GM23338 (cell line): ENCODE measurements around the gene GATAD2A. TPM values are rescaled to one million over a fixed set of nuclear protein-coding genes. Genes with fewer than 3 reads are reported as not detected.
"Not testable (repeated sequence)": the region's sequence is repeated elsewhere in the genome, so short reads cannot be mapped to it uniquely, and the experiment has no call there.

Experiments used
- ATAC-seq: fragments of 200-7000 bp; cut with Tn5 transposase; 3 replicates; pipeline ENCODE4 v1.9.1; 2020
- DNase-seq: peaks from one replicate; pipeline ENCODE4 v3.0.0-alpha.2; 2015; ENCODE audit warnings: low spot score
- H2AFZ ChIP-seq: fragments of 200-600 bp; sonication (generic); 2 replicates; pipeline ENCODE4 v1.8.0; 2016; ENCODE audit warnings: antibody characterized with exemption, mild to moderate bottlenecking, moderate library complexity
- H3F3A ChIP-seq: fragments of 200-600 bp; sonication (generic); replicated peaks from 2 replicates; pipeline ENCODE4 v1.8.0; 2017; ENCODE audit warnings: antibody characterized with exemption, mixed run types, low read depth
- H3K27ac ChIP-seq: fragments of 200-600 bp; sonication (generic); 2 replicates; pipeline ENCODE4 v1.6.1; 2016; ENCODE audit warnings: low read depth
- H3K27me3 ChIP-seq: fragments of 200-600 bp; sonication (generic); 2 replicates; pipeline ENCODE4 v1.8.0; 2016; ENCODE audit warnings: mild to moderate bottlenecking, mixed run types, moderate library complexity; ENCODE audit not compliant: insufficient read depth
- H3K36me3 ChIP-seq: fragments of 200-600 bp; sonication (generic); 2 replicates; pipeline ENCODE4 v1.8.0; 2016; ENCODE audit warnings: mild to moderate bottlenecking; ENCODE audit not compliant: insufficient read depth
- H3K4me1 ChIP-seq: fragments of 200-600 bp; sonication (generic); 2 replicates; pipeline ENCODE4 v1.8.0; 2016; ENCODE audit warnings: mild to moderate bottlenecking, moderate library complexity; ENCODE audit not compliant: insufficient read depth
- H3K4me2 ChIP-seq: fragments of 200-600 bp; sonication (generic); 2 replicates; pipeline ENCODE4 v1.7.1; 2017; ENCODE audit warnings: mixed run types
- H3K4me3 ChIP-seq: fragments of 200-600 bp; sonication (generic); 2 replicates; pipeline ENCODE4 v1.6.1; 2016; ENCODE audit warnings: mixed run types
- H3K79me2 ChIP-seq: fragments of 200-600 bp; sonication (generic); replicated peaks from 2 replicates; pipeline ENCODE4 v1.8.0; 2017; ENCODE audit warnings: mild to moderate bottlenecking; ENCODE audit not compliant: insufficient read depth
- H3K9me2 ChIP-seq: fragments of 200-600 bp; sonication (generic); 2 replicates; pipeline ENCODE4 v1.8.0; 2017; ENCODE audit not compliant: insufficient read depth
- H4K20me1 ChIP-seq: fragments of 200-600 bp; sonication (generic); replicated peaks from 2 replicates; pipeline ENCODE4 v1.8.0; 2017; ENCODE audit warnings: mild to moderate bottlenecking; ENCODE audit not compliant: insufficient read depth
- H3K27ac Mint-ChIP-seq: 2 replicates; pipeline ENCODE4 v1.8.0; 2020; ENCODE audit warnings: inconsistent platforms, mild to moderate bottlenecking, moderate library complexity, mixed read lengths
- H3K27me3 Mint-ChIP-seq: 3 replicates; pipeline ENCODE4 v1.8.0; 2022; ENCODE audit warnings: low read depth, mild to moderate bottlenecking, moderate library complexity, mixed read lengths, inconsistent platforms; ENCODE audit not compliant: insufficient read depth, poor library complexity
- H3K36me3 Mint-ChIP-seq: 3 replicates; pipeline ENCODE4 v1.8.0; 2021; ENCODE audit warnings: low read depth, mild to moderate bottlenecking, inconsistent platforms, moderate library complexity, mixed read lengths
- H3K4me1 Mint-ChIP-seq: 3 replicates; pipeline ENCODE4 v1.8.0; 2020; ENCODE audit warnings: mild to moderate bottlenecking, inconsistent platforms, mixed read lengths
- H3K4me3 Mint-ChIP-seq: 3 replicates; pipeline ENCODE4 v1.8.0; 2021; ENCODE audit warnings: moderate library complexity, mild to moderate bottlenecking, inconsistent platforms, mixed read lengths
- H3K9me3 Mint-ChIP-seq: 3 replicates; pipeline ENCODE4 v1.8.0; 2020; ENCODE audit warnings: moderate library complexity, mild to moderate bottlenecking, inconsistent platforms, mixed read lengths
- NANOG ChIP-seq: IDR thresholded peaks from 2 replicates; pipeline ENCODE4 v1.6.1; 2016; ENCODE audit warnings: antibody characterized with exemption, borderline replicate concordance
- polyA plus RNA-seq: library from polyadenylated mRNA; unstranded; fragments of >200 nt; fragmentation: Nextera tagmentation; extraction: Ambion mirVana; gene quantifications from 2 replicates; pipeline ENCODE4 v1.2.1, GENCODE V29; 2016
- total RNA-seq: library from RNA; depleted of rRNA; stranded (reverse); fragments of >200 nt; shearing (Covaris generic); gene quantifications from 2 replicates; pipeline ENCODE4 v1.2.3, GENCODE V29; 2014
- TF ChIP-seq, protein P1 (sequence below), 2 experiments: fragments of 200-600 bp in 1 of 2; sonication (generic) in 1 of 2; conservative IDR thresholded peaks; 2 replicates each; pipeline versions ENCODE4 v1.5.1 to v1.6.1; 2016 to 2017; ENCODE audit warnings: antibody characterized with exemption in 2 of 2, low read depth in 2 of 2, mild to moderate bottlenecking in 2 of 2, moderate library complexity in 1 of 2

GATAD2A gene
- total and polyA plus RNA-seq, 2 experiments from 2014 or later, result 40.0 to 151 TPM

DNA sequence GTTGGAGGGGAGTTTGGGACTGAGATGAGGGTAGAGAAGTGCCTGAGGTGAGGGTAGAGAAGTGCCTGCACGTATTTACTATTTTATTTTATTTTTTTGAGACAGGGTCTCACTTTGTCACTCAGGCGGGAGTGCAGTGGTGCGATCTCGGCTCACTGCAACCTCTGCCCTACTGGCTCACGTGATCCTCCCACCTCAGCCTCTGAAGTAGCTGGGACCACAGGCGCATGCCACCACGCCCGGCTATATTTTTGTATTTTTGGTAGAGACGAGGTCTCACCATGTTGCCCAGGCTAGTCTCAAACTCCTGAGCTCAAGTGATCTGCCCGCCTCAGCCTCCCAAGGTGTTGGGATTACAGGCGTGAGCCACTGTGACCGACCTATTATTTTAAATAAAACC lies 15.8 kb upstream of the GATAD2A start:
- ATAC-seq, H2AFZ ChIP-seq, H3K4me3 Mint-ChIP-seq, H4K20me1 ChIP-seq, H3F3A ChIP-seq, DNase-seq, H3K36me3 ChIP-seq, H3K4me3 ChIP-seq, H3K9me2 ChIP-seq, H3K9me3 Mint-ChIP-seq, H3K27ac ChIP-seq, H3K36me3 Mint-ChIP-seq, H3K27me3 ChIP-seq, H3K4me2 ChIP-seq: not testable (repeated sequence)
- peaks cover 41% of the 10 kb centered on the region for H3K4me1 Mint-ChIP-seq
- H3K27me3 Mint-ChIP-seq, result peaks cover 12% of the 10 kb centered on the region
- peaks cover 36% of the 10 kb centered on the region for H3K4me1 ChIP-seq
- peak overlapping the region; percentile 63; the same call in 1 of the 2 replicates for H3K27ac Mint-ChIP-seq
- H3K79me2 ChIP-seq, result peaks cover 83% of the 10 kb centered on the region

DNA sequence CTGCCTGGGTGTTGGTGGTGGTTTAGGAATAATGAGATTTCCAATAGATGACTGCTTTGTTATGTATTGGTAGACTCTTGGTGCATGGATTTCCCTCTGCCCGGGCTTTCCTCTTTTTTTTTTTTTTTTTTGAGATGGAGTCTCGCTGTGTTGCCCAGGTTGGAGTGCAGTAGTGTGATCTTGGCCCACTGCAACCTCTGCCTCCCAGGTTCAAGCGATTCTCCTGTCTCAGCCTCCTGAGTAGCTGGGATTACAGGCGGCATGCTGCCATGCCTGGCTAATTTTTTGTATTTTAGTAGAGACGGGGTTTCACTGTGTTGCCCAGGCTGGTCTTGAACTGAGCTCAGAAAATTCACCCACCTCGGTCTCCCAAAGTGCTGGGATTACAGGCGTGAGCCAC lies 11.1 kb upstream of the GATAD2A start:
- H3K36me3 Mint-ChIP-seq, H3K4me3 ChIP-seq, H2AFZ ChIP-seq, ATAC-seq, H3K9me3 Mint-ChIP-seq, H4K20me1 ChIP-seq, DNase-seq, H3K4me3 Mint-ChIP-seq, H3K9me2 ChIP-seq, H3F3A ChIP-seq, H3K36me3 ChIP-seq, H3K27me3 ChIP-seq, H3K27me3 Mint-ChIP-seq: not testable (repeated sequence)
- peak overlapping the region; percentile 94 for H3K27ac ChIP-seq
- peaks cover 17% of the 10 kb centered on the region for H3K4me1 Mint-ChIP-seq
- peak overlapping the region; percentile 83; the same call in 1 of the 2 replicates for H3K27ac Mint-ChIP-seq
- H3K79me2 ChIP-seq, result peaks cover 87% of the 10 kb centered on the region
- H3K4me1 ChIP-seq, result peaks cover 18% of the 10 kb centered on the region
- peak overlapping the region; percentile 67 for H3K4me2 ChIP-seq

DNA sequence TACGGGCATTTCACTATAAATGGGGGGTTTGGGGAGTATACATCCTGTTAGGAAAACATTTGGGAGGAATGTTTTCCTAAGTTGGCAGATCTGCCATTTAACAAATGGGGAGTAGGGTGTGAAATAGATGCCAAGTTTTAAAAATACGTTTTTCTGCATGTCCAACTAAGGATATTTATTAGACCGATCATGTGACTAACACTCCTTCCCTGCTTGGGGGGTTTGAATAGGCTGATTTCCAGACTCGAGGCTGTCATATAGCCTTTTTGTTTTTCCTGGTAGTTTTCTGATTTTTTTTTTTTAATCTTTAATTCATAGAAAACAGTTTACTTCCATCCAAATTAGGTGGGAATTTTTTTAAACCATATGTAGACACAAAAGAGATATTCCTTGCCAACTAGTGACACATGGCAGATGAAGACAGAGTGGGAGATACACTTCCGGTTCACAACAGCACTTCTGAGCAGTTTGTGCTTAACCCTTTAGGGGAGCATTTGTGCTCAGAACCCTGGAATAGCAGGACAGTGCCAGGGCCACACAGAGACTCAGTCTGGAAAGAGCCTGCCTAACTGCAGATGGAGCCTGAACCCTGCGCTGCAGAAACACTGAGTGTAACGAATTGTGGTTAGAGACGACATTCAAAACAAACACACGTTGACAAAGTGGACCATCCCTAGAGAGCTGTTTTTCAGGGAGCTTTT lies 5.6 kb upstream of the GATAD2A start:
- H3K79me2 ChIP-seq, result peaks cover 74% of the 10 kb centered on the region
- DNase-seq, result no peak
- H3K4me1 ChIP-seq, result peaks cover 15% of the 10 kb centered on the region
- peaks cover 15% of the 10 kb centered on the region for H3K4me1 Mint-ChIP-seq
- no peaks in the 10 kb centered on the region for H3K27me3 ChIP-seq
- H2AFZ ChIP-seq, result no peak overlapping the region
- no peak overlapping the region for H3K27ac Mint-ChIP-seq
- H3K36me3 ChIP-seq, result no peaks in the 10 kb centered on the region
- H3K27ac ChIP-seq, result no peak overlapping the region
- H3K4me3 Mint-ChIP-seq, result no peak overlapping the region; the same call in 2 of the 3 replicates
- peaks cover 9% of the 10 kb centered on the region for H3K27me3 Mint-ChIP-seq
- H3K36me3 Mint-ChIP-seq, result no peaks in the 10 kb centered on the region; the same call in 2 of the 3 replicates
- 0 out of 2 replicates have a peak, but pooled peaks cover 10% of the 10 kb centered on the region for H3F3A ChIP-seq
- ATAC-seq, result peak; percentile 25
- 0 out of 2 replicates have a peak, but pooled peaks cover 3% of the 10 kb centered on the region for H4K20me1 ChIP-seq
- H3K4me3 ChIP-seq, result no peak overlapping the region
- H3K9me3 Mint-ChIP-seq, result no peaks in the 10 kb centered on the region
- H3K9me2 ChIP-seq, result no peaks in the 10 kb centered on the region
- TF ChIP-seq NANOG, result no peak
- TF ChIP-seq, protein P1, sequence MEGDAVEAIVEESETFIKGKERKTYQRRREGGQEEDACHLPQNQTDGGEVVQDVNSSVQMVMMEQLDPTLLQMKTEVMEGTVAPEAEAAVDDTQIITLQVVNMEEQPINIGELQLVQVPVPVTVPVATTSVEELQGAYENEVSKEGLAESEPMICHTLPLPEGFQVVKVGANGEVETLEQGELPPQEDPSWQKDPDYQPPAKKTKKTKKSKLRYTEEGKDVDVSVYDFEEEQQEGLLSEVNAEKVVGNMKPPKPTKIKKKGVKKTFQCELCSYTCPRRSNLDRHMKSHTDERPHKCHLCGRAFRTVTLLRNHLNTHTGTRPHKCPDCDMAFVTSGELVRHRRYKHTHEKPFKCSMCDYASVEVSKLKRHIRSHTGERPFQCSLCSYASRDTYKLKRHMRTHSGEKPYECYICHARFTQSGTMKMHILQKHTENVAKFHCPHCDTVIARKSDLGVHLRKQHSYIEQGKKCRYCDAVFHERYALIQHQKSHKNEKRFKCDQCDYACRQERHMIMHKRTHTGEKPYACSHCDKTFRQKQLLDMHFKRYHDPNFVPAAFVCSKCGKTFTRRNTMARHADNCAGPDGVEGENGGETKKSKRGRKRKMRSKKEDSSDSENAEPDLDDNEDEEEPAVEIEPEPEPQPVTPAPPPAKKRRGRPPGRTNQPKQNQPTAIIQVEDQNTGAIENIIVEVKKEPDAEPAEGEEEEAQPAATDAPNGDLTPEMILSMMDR (conservative IDR thresholded peaks at IDR 0.05; ENCODE audit: low read depth in 2 of 2), result 0 out of 4 replicates have a peak, but pooled peaks of 1 of the 2 experiments have one; percentile 7
- H3K4me2 ChIP-seq, result no peak overlapping the region
